ENCODE measurements around the gene PROM2. TPM values are rescaled to one million over a fixed set of nuclear protein-coding genes. Genes with fewer than 3 reads are reported as not detected.

Gene PROM2
- total RNA-seq, 1 experiment from 2014 or later, result 3.1 TPM

DNA sequence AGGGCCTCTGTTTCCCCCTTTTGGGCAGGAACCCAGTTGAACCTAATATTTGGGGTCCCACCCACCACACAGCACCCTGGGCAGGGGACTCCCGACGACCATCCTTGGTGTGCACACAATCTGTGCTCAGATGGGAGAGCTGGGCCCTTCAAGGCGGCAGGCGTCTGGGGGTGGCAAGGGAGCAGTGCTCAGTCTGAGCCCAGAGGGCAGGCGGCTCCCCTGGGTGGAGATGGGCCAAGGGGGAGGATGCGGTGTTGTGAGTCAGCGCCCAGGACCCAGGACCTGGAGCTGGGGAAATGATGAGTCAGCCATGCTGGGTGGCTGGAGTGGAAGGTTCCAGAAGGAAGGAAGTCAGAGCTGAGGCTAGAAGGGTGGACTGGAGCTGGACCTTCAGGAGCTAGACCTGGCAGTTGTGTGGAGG lies 3.8 kb downstream of the PROM2 start:
- Histone ChIP-seq H4K5ac (ENCODE audit: insufficient read length, low read depth, low read length) (no peak overlapping the region), H4K20me1 (ENCODE audit: control insufficient read depth, insufficient read depth, insufficient read length) (no peaks in the 10 kb centered on the region), H3K4ac (ENCODE audit: low read depth, low read length) (no peak overlapping the region), H3K4me2 (ENCODE audit: insufficient read depth, insufficient read length, low read length) (no peak overlapping the region), H2AK5ac (ENCODE audit: insufficient read length, low read length) (no peak overlapping the region), H3K18ac (ENCODE audit: insufficient read length, low read depth, low read length) (no peak overlapping the region), H2BK120ac (ENCODE audit: low read depth, low read length, poor library complexity, severe bottlenecking) (no peak overlapping the region), H3K14ac (ENCODE audit: insufficient read depth, low read length) (no peak overlapping the region), H3K27ac (ENCODE audit: insufficient read length, low read depth, low read length) (no peak overlapping the region), H3T11ph (ENCODE audit: low read length) (no peak overlapping the region), H3K79me2 (ENCODE audit: insufficient read depth, low read length) (no peaks in the 10 kb centered on the region), H4K8ac (replicated peaks; ENCODE audit: insufficient read length, low read depth, low read length) (no peak overlapping the region), H2BK12ac (ENCODE audit: insufficient read length, low read depth, low read length) (no peak overlapping the region), H2BK15ac (ENCODE audit: low read depth, low read length) (no peak overlapping the region), H3K23me2 (ENCODE audit: insufficient read length, low read depth, low read length, poor library complexity, severe bottlenecking) (no peaks in the 10 kb centered on the region), H3K9ac (ENCODE audit: extremely low read depth, insufficient read length, low read length) (no peak overlapping the region), H2BK20ac (ENCODE audit: low read depth, low read length, poor library complexity, severe bottlenecking) (no peak overlapping the region), H3K9me3 (ENCODE audit: control insufficient read depth, low read depth, low read length) (no peaks in the 10 kb centered on the region), H3K4me1 (ENCODE audit: insufficient read depth, low read length) (no peaks in the 10 kb centered on the region; the same call in 1 of the 2 replicates), H3K23ac (ENCODE audit: insufficient read length, low read depth, low read length) (no peak overlapping the region), H3K56ac (ENCODE audit: insufficient read length, low read depth, low read length) (no peak overlapping the region), H2BK5ac (ENCODE audit: insufficient read length, low read length) (no peak overlapping the region), H4K91ac (ENCODE audit: insufficient read length, low read depth, low read length) (no peak overlapping the region), H3K27me3 (ENCODE audit: insufficient read depth, low read length) (no peaks in the 10 kb centered on the region), H2AFZ (ENCODE audit: low read length) (no peak overlapping the region), H3K79me1 (ENCODE audit: insufficient read depth, low read depth, low read length, poor library complexity, severe bottlenecking) (no peaks in the 10 kb centered on the region)
- TF ChIP-seq, protein P1, sequence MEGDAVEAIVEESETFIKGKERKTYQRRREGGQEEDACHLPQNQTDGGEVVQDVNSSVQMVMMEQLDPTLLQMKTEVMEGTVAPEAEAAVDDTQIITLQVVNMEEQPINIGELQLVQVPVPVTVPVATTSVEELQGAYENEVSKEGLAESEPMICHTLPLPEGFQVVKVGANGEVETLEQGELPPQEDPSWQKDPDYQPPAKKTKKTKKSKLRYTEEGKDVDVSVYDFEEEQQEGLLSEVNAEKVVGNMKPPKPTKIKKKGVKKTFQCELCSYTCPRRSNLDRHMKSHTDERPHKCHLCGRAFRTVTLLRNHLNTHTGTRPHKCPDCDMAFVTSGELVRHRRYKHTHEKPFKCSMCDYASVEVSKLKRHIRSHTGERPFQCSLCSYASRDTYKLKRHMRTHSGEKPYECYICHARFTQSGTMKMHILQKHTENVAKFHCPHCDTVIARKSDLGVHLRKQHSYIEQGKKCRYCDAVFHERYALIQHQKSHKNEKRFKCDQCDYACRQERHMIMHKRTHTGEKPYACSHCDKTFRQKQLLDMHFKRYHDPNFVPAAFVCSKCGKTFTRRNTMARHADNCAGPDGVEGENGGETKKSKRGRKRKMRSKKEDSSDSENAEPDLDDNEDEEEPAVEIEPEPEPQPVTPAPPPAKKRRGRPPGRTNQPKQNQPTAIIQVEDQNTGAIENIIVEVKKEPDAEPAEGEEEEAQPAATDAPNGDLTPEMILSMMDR (conservative IDR thresholded peaks at IDR 0.05), result no peak
- Mint-ChIP-seq H3K9me3 (no peaks in the 10 kb centered on the region), H3K4me3 (no peak overlapping the region), H3K27ac (peak overlapping the region in 1 of 3 experiments; percentile 74; a peak in 1 of 7 replicates), H3K27me3 (ENCODE audit: low read depth) (no peaks in the 10 kb centered on the region; the same call in 1 of the 2 replicates), H3K36me3 (ENCODE audit: insufficient read depth in 1 of 3, low read depth in 3 of 3) (no peaks in the 10 kb centered on the region; a peak in 1 of 7 replicates), H3K4me1 (peaks cover 19 to 33% of the 10 kb centered on the region in 2 experiments)
- WGBS (ENCODE audit: extremely low coverage, insufficient read length, low lambda C conversion rate), result no CpG with 5 or more reads among the region's 7 CpGs
- no peak for DNase-seq
